MCF 10A (cell line): ENCODE results near the gene UQCC2. TPM values are rescaled to one million over a fixed set of nuclear protein-coding genes. Genes with fewer than 3 reads are reported as not detected.

Experiments used
- BruUV-seq: library from RNA; stranded (reverse); fragments of 400-500 nt; replicated peaks from 2 replicates; lab custom pipeline; 2021; lab: Mats Ljungman, UMichigan
- CTCF ChIA-PET: fragments of 300-600 bp; sonication (Branson Sonifier 250); formaldehyde crosslinking; extraction: SDS; loops from one replicate; lab custom pipeline; 2021; ENCODE audit warnings: antibody characterized with exemption, inconsistent platforms; lab: Yijun Ruan, JAX
- POLR2A ChIA-PET: fragments of 300-600, 350-650 bp; sonication (Branson Sonifier 250); formaldehyde crosslinking; extraction: SDS; loops from one replicate; lab custom pipeline; 2020; ENCODE audit warnings: antibody characterized with exemption, inconsistent platforms; lab: Yijun Ruan, JAX
- DNase-seq: peaks from one replicate; pipeline ENCODE4 v3.0.0-alpha.2; 2018; ENCODE audit not compliant: unreplicated experiment
- H3K27ac Mint-ChIP-seq: one replicate; pipeline ENCODE4 v1.8.0; 2022; ENCODE audit warnings: mild to moderate bottlenecking, low read depth, mixed read lengths; ENCODE audit not compliant: unreplicated experiment
- H3K27me3 Mint-ChIP-seq: one replicate; pipeline ENCODE4 v1.8.0; 2022; ENCODE audit warnings: mixed read lengths; ENCODE audit not compliant: insufficient read depth, unreplicated experiment
- H3K36me3 Mint-ChIP-seq: one replicate; pipeline ENCODE4 v1.8.0; 2022; ENCODE audit warnings: mild to moderate bottlenecking, moderate library complexity, mixed read lengths; ENCODE audit not compliant: insufficient read depth, unreplicated experiment
- H3K4me1 Mint-ChIP-seq: one replicate; pipeline ENCODE4 v1.8.0; 2022; ENCODE audit warnings: mixed read lengths; ENCODE audit not compliant: insufficient read depth, unreplicated experiment
- H3K4me3 Mint-ChIP-seq: one replicate; pipeline ENCODE4 v1.8.0; 2022; ENCODE audit warnings: mild to moderate bottlenecking, moderate library complexity, mixed read lengths; ENCODE audit not compliant: unreplicated experiment
- H3K9me3 Mint-ChIP-seq: one replicate; pipeline ENCODE4 v1.8.0; 2022; ENCODE audit warnings: mixed read lengths; ENCODE audit not compliant: unreplicated experiment
- CTCF ChIP-seq: fragments of 200-600 bp; IDR thresholded peaks from one replicate; pipeline ENCODE4 v1.8.0; 2022; ENCODE audit warnings: antibody characterized with exemption, mild to moderate bottlenecking; ENCODE audit not compliant: unreplicated experiment
- intact Hi-C: fragments of 100-400 bp; cut with micrococcal nuclease; formaldehyde crosslinking; loops from 2 replicates; pipeline ENCODE4 v1.14.1; 2022
- total RNA-seq: library from RNA; stranded (reverse); gene quantifications from 2 replicates; pipeline ENCODE4 v1.2.3, GENCODE V29; 2022

Gene UQCC2
- total RNA-seq, 1 experiment from 2014 or later = 122 TPM

- intact Hi-C loops = no loop called here
- H3K27ac Mint-ChIP-seq = no peak overlapping the region
- DNase-seq = no peak
- POLR2A ChIA-PET = interaction anchor here (0.8 kb wide), 1 partner anchor 20 kb away, joined by 5 read pairs; no protein-coding TSS in a partner anchor
- no TSS peak for BruUV-seq
- peaks cover 25% of the 10 kb centered on the region for H3K27me3 Mint-ChIP-seq
- CTCF ChIA-PET = interaction anchor here (0.7 to 1.4 kb wide), 6 partner anchors 14 to 431 kb away, joined by 3 to 6 read pairs (median 4); partner anchors contain the start of gene ITPR3
- H3K9me3 Mint-ChIP-seq = no peaks in the 10 kb centered on the region
- no peaks in the 10 kb centered on the region for H3K36me3 Mint-ChIP-seq
- no peaks in the 10 kb centered on the region for H3K4me1 Mint-ChIP-seq
- no peak overlapping the region for H3K4me3 Mint-ChIP-seq
- TF ChIP-seq CTCF = no peak
Observed at GRCh38 chr6:33724102-33725023, 12.9 kb upstream of the UQCC2 start.

GRCh38 chr6:33723371-33724085 lies 12.0 kb upstream of the UQCC2 start:
- H3K27me3 Mint-ChIP-seq = peaks cover 25% of the 10 kb centered on the region
- ChIA-PET CTCF (interaction anchor here (0.9 to 2.4 kb wide), 6 partner anchors 12 to 440 kb away, joined by 3 to 10 read pairs (median 6); partner anchors contain the start of gene UQCC2), POLR2A (interaction anchor here (0.6 kb wide), 2 partner anchors 66 to 366 kb away, joined by 3 read pairs; no protein-coding TSS in a partner anchor)
- no TSS peak for BruUV-seq
- H3K9me3 Mint-ChIP-seq = no peaks in the 10 kb centered on the region
- no peak for DNase-seq
- no peak for TF ChIP-seq CTCF
- H3K36me3 Mint-ChIP-seq = no peaks in the 10 kb centered on the region
- intact Hi-C loops = no loop called here
- H3K27ac Mint-ChIP-seq = no peak overlapping the region
- H3K4me1 Mint-ChIP-seq = no peaks in the 10 kb centered on the region
- H3K4me3 Mint-ChIP-seq = no peak overlapping the region

GRCh38 chr6:33722103-33722623 lies 10.7 kb upstream of the UQCC2 start:
- Mint-ChIP-seq H3K4me1 (peaks cover 1% of the 10 kb centered on the region), H3K9me3 (no peaks in the 10 kb centered on the region)
- BruUV-seq = no TSS peak

More at GRCh38 chr6:33722103-33722623, 10.7 kb upstream of the UQCC2 start:
- POLR2A ChIA-PET = no interaction called here
- Mint-ChIP-seq H3K27me3 (peaks cover 25% of the 10 kb centered on the region), H3K27ac (no peak overlapping the region), H3K4me3 (no peak overlapping the region), H3K36me3 (no peaks in the 10 kb centered on the region)
- CTCF ChIA-PET = interaction anchor here (0.9 to 2.4 kb wide), 5 partner anchors 9 to 39 kb away, joined by 3 to 10 read pairs (median 8); partner anchors contain the start of gene UQCC2
- intact Hi-C loops = no loop called here
- no peak for TF ChIP-seq CTCF
- DNase-seq = no peak
